Hepatocyte (in vitro differentiated cells): ENCODE results near the gene RAB42. TPM values are rescaled to one million over a fixed set of nuclear protein-coding genes. Genes with fewer than 3 reads are reported as not detected.

Source experiments
- DNase-seq: peaks from one replicate; pipeline ENCODE4 v3.0.0-alpha.2; 2016; ENCODE audit warnings: low spot score
- H2AFZ ChIP-seq: fragments of 200-600 bp; sonication (generic); 2 replicates; pipeline ENCODE4 v1.6.0; 2016; ENCODE audit warnings: antibody characterized with exemption, mild to moderate bottlenecking
- H3K27ac ChIP-seq: fragments of 200-600 bp; sonication (generic); 2 replicates; pipeline ENCODE4 v1.5.1; 2016; ENCODE audit warnings: mild to moderate bottlenecking
- H3K27me3 ChIP-seq: fragments of 200-600 bp; sonication (generic); 2 replicates; pipeline ENCODE4 v1.6.1; 2016
- H3K36me3 ChIP-seq: fragments of 200-600 bp; sonication (generic); replicated peaks from 2 replicates; pipeline ENCODE4 v1.5.1; 2016; ENCODE audit warnings: low read depth; ENCODE audit not compliant: insufficient read depth
- H3K4me1 ChIP-seq: fragments of 200-600 bp; sonication (generic); 2 replicates; pipeline ENCODE4 v1.5.1; 2016; ENCODE audit warnings: mild to moderate bottlenecking, moderate library complexity; ENCODE audit not compliant: insufficient read depth
- H3K4me2 ChIP-seq: fragments of 200-600 bp; sonication (generic); 2 replicates; pipeline ENCODE4 v1.6.0; 2016
- H3K4me3 ChIP-seq: fragments of 200-600 bp; sonication (generic); 2 replicates; pipeline ENCODE4 v1.5.1; 2016; ENCODE audit warnings: mild to moderate bottlenecking
- H3K79me2 ChIP-seq: fragments of 200-600 bp; sonication (generic); 2 replicates; pipeline ENCODE4 v1.6.0; 2017; ENCODE audit warnings: mild to moderate bottlenecking
- H3K9me2 ChIP-seq: fragments of 200-600 bp; sonication (generic); replicated peaks from 2 replicates; pipeline ENCODE4 v1.6.0; 2017; ENCODE audit warnings: mild to moderate bottlenecking; ENCODE audit not compliant: insufficient read depth
- H3K9me3 ChIP-seq: fragments of 200-600 bp; sonication (generic); 2 replicates; pipeline ENCODE4 v1.5.1; 2016; ENCODE audit warnings: low read depth, mild to moderate bottlenecking
- H4K20me1 ChIP-seq: fragments of 200-600 bp; sonication (generic); 2 replicates; pipeline ENCODE4 v1.6.0; 2016; ENCODE audit warnings: mild to moderate bottlenecking; ENCODE audit not compliant: insufficient read depth, poor library complexity, severe bottlenecking
- EZH2 ChIP-seq: fragments of 200-600 bp; sonication (generic); IDR thresholded peaks from 2 replicates; pipeline ENCODE4 v1.6.1; 2016; ENCODE audit warnings: antibody characterized with exemption, mild to moderate bottlenecking, borderline replicate concordance
- EZH2phosphoT487 ChIP-seq: fragments of 200-600 bp; sonication (generic); IDR thresholded peaks from one replicate; pipeline ENCODE4 v1.6.1; 2018; ENCODE audit warnings: antibody characterized with exemption, mild to moderate bottlenecking, low read depth, moderate library complexity; ENCODE audit not compliant: unreplicated experiment, severe bottlenecking
- WGBS: methylation state at CpG from one replicate; pipeline ENCODE4 v1.1.6; 2016; ENCODE audit warnings: low lambda C conversion rate; ENCODE audit errors: missing lambda C conversion rate; 5-methylcytosine and 5-hydroxymethylcytosine counted together
- polyA plus RNA-seq: library from polyadenylated mRNA; unstranded; fragments of >200 nt; fragmentation: Nextera tagmentation; extraction: Ambion mirVana; gene quantifications from 2 replicates; pipeline ENCODE4 v1.2.1, GENCODE V29; 2016
- total RNA-seq: library from RNA; depleted of rRNA; stranded (reverse); fragments of >200 nt; gene quantifications from 2 replicates; pipeline ENCODE4 v1.2.3, GENCODE V29; 2014
- TF ChIP-seq, protein P1 (sequence below): fragments of 200-600 bp; sonication (generic); IDR thresholded peaks from 2 replicates; pipeline ENCODE4 v1.5.1; 2016; ENCODE audit warnings: antibody characterized with exemption, mild to moderate bottlenecking; ENCODE audit not compliant: poor library complexity

The RAB42 gene
- total RNA-seq (19.4 and 23.6 TPM in 2 replicates), polyA plus RNA-seq (8.6 and 10.3 TPM in 2 replicates)

DNA sequence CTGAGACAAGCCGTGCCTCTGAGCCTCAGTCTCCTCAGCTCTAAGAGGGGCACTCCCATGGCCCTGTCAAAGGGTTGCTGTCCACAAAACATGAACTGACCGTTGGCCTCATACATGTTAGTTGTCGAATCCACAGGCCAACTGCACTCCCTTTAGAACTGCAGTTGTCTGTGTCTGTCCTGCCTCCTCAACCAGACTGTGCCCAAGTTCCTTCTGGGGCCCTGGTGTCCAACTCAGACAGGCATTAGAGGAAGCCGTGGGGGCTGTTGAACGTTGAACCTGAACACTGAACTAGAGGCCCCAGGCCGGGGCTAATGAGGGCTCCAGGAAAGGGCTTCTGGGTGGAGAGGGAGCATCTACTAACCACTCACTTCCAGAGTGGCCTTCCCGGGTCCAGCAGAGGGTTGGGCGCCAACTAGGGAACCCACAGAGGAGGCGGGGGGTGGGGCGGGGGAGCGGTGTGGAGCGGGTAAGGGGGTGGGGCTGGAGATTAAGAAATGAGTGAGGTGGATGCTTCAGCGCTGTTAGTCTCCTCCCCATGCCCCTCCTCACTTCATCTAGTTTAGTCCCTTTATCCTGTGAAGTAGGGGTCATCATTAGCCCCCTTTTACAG, at the start of gene RAB42:
RAB42 (plus strand) TSS at position 558 of the 613 bp plus-strand sequence. CDS start 247 bp downstream, outside the sequence.
- Histone ChIP-seq H3K27me3 (no peaks in the 10 kb centered on the region), H3K27ac (peak within 1 kb of the TSS; percentile 65), H3K36me3 (no peaks in the 10 kb centered on the region), H3K4me2 (peak within 1 kb of the TSS; percentile 94), H3K9me3 (no peaks in the 10 kb centered on the region), H3K4me3 (peak within 1 kb of the TSS; percentile 49), H3K4me1 (peaks cover 7% of the 10 kb centered on the region), H2AFZ (peak within 1 kb of the TSS; percentile 88), H4K20me1 (no peaks in the 10 kb centered on the region), H3K9me2 (no peaks in the 10 kb centered on the region), H3K79me2 (no peaks in the 10 kb centered on the region)
- DNase-seq: peak; percentile 58
- WGBS: 31% methylated on average over 11 of the region's 13 CpGs
- TF ChIP-seq, protein P1, sequence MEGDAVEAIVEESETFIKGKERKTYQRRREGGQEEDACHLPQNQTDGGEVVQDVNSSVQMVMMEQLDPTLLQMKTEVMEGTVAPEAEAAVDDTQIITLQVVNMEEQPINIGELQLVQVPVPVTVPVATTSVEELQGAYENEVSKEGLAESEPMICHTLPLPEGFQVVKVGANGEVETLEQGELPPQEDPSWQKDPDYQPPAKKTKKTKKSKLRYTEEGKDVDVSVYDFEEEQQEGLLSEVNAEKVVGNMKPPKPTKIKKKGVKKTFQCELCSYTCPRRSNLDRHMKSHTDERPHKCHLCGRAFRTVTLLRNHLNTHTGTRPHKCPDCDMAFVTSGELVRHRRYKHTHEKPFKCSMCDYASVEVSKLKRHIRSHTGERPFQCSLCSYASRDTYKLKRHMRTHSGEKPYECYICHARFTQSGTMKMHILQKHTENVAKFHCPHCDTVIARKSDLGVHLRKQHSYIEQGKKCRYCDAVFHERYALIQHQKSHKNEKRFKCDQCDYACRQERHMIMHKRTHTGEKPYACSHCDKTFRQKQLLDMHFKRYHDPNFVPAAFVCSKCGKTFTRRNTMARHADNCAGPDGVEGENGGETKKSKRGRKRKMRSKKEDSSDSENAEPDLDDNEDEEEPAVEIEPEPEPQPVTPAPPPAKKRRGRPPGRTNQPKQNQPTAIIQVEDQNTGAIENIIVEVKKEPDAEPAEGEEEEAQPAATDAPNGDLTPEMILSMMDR: no peak
- TF ChIP-seq EZH2phosphoT487: no peak
- no peak for TF ChIP-seq EZH2

DNA sequence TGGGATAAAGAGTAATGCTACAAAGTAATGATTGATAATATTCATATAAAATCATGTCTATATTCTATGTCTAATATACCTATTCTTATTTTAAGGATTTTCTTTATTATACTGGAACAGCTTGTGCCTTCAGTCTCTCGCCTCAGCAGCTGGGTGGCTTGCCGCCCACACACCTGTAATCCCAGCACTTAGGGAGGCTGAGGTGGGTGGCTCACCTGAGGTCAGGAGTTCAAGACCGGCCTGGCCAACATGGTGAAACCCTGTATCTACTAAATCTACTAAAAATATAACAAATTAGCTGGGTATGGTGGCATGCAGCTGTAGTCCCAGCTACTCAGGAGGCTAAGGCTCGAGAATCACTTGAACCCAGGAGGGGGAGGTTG, 46.8 kb upstream of the RAB42 start:
- H3K4me2 ChIP-seq: no peak overlapping the region
- H3K27me3 ChIP-seq: no peaks in the 10 kb centered on the region
- no peaks in the 10 kb centered on the region for H4K20me1 ChIP-seq
- no peaks in the 10 kb centered on the region for H3K4me1 ChIP-seq
- H3K4me3 ChIP-seq: no peak overlapping the region
- H3K79me2 ChIP-seq: no peaks in the 10 kb centered on the region
- H3K9me2 ChIP-seq: no peaks in the 10 kb centered on the region
- TF ChIP-seq, protein P1: no peak
- no peak overlapping the region for H2AFZ ChIP-seq
- H3K36me3 ChIP-seq: no peaks in the 10 kb centered on the region
- H3K27ac ChIP-seq: no peak overlapping the region
- DNase-seq: no peak
- 92% methylated on average over 4 of the region's 4 CpGs for WGBS
- no peaks in the 10 kb centered on the region for H3K9me3 ChIP-seq

DNA sequence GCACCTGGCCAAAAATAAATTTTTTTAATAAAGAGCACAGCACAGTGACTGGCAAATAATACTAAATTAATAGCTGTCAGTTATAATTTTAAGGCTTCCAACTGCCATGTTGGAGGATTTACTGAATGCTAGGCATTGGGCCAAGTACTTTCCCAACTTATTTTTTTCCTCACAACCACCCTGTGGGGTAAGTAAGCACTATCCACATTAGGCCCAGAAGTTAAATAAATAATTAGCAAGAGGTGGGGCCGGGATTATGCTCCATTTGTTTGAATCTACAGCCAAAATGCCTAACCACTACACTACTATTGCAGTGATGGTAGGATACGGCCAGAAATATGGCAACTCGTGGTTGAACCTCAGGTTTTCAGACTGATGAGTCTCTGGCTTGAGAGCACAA, 43.7 kb upstream of the RAB42 start:
- DNase-seq: no peak
- no peaks in the 10 kb centered on the region for H3K4me1 ChIP-seq
- no peaks in the 10 kb centered on the region for H4K20me1 ChIP-seq
- H2AFZ ChIP-seq: no peak overlapping the region
- H3K27me3 ChIP-seq: no peaks in the 10 kb centered on the region
- WGBS: 94% methylated on average over 3 of the region's 3 CpGs
- H3K4me2 ChIP-seq: no peak overlapping the region
- no peaks in the 10 kb centered on the region for H3K79me2 ChIP-seq
- no peaks in the 10 kb centered on the region for H3K36me3 ChIP-seq
- H3K9me2 ChIP-seq: no peaks in the 10 kb centered on the region
- H3K9me3 ChIP-seq: no peaks in the 10 kb centered on the region
- TF ChIP-seq EZH2: no peak
- no peak for TF ChIP-seq EZH2phosphoT487
- TF ChIP-seq, protein P1: no peak
- no peak overlapping the region for H3K4me3 ChIP-seq
- no peak overlapping the region for H3K27ac ChIP-seq
